SU-DHL-6 (cell line): Measurements from ENCODE around the gene FBN2.
"Not testable (repeated sequence)": the region's sequence is repeated elsewhere in the genome, so short reads cannot be mapped to it uniquely, and the experiment has no call there.

Experiments used
- CTCF ChIP-seq: fragments of 200-600 bp; sonication (generic); IDR thresholded peaks from one replicate; pipeline ENCODE4 v1.5.1; 2017; ENCODE audit warnings: antibody characterized with exemption, mild to moderate bottlenecking, low read length, moderate library complexity; ENCODE audit not compliant: insufficient read depth, poor library complexity, severe bottlenecking
- EZH2phosphoT487 ChIP-seq: fragments of 200-600 bp; sonication (generic), shearing (Covaris generic); conservative IDR thresholded peaks from 2 replicates; pipeline ENCODE4 v1.6.1; 2018; ENCODE audit warnings: mild to moderate bottlenecking, antibody characterized with exemption, low read length, moderate library complexity, mixed read lengths

GRCh38 chr5:128400766-128401165 is 137.3 kb downstream of the FBN2 start:
- TF ChIP-seq CTCF, EZH2phosphoT487: not testable (repeated sequence)
